OCI-LY7 (cell line): ENCODE results near the gene ATP6V0E2. TPM values are rescaled to one million over a fixed set of nuclear protein-coding genes. Genes with fewer than 3 reads are reported as not detected.

Experiments
- BruUV-seq: library from RNA; stranded (reverse); fragments of 400-500 nt; replicated peaks from 2 replicates; lab custom pipeline; 2021; lab: Mats Ljungman, UMichigan
- CTCF ChIA-PET: fragments of 300-600 bp; sonication (Branson Sonifier 250); formaldehyde crosslinking; loops from one replicate; lab custom pipeline; 2022; ENCODE audit warnings: antibody characterized with exemption; ENCODE audit not compliant: unreplicated experiment; lab: Charles Lee
- POLR2A ChIA-PET: fragments of 300-600 bp; sonication (Branson Sonifier 250); formaldehyde crosslinking; loops from one replicate; lab custom pipeline; 2022; ENCODE audit warnings: antibody characterized with exemption; lab: Charles Lee
- DNase-seq: peaks from one replicate; pipeline ENCODE4 v3.0.0-alpha.2; 2015; ENCODE audit warnings: low spot score
- H2AFZ ChIP-seq: fragments of 200-600 bp; sonication (generic), shearing (Covaris generic); 2 replicates; pipeline ENCODE4 v1.6.1; 2014; ENCODE audit warnings: mild to moderate bottlenecking, antibody characterized with exemption, low read length, moderate library complexity
- H3K27ac ChIP-seq: fragments of 200-600 bp; sonication (generic); 2 replicates; pipeline ENCODE4 v1.5.1; 2014; ENCODE audit warnings: mixed run types, low read depth, mild to moderate bottlenecking, moderate library complexity, low read length, inconsistent platforms; ENCODE audit not compliant: poor library complexity, severe bottlenecking
- H3K36me3 ChIP-seq: fragments of 200-600 bp; sonication (generic); 2 replicates; pipeline ENCODE4 v1.6.1; 2014; ENCODE audit warnings: mild to moderate bottlenecking, antibody characterized with exemption, low read length, moderate library complexity, mixed read lengths; ENCODE audit not compliant: insufficient read depth
- H3K4me1 ChIP-seq: fragments of 200-600 bp; sonication (generic); 2 replicates; pipeline ENCODE4 v1.5.1; 2014; ENCODE audit warnings: mild to moderate bottlenecking, low read length; ENCODE audit not compliant: insufficient read depth, poor library complexity, severe bottlenecking
- H3K4me2 ChIP-seq: fragments of 200-600 bp; sonication (generic); 2 replicates; pipeline ENCODE4 v1.6.1; 2014; ENCODE audit warnings: mild to moderate bottlenecking, low read length
- H3K4me3 ChIP-seq: fragments of 200-600 bp; sonication (generic); 2 replicates; pipeline ENCODE4 v1.5.1; 2014; ENCODE audit warnings: mild to moderate bottlenecking, low read depth, low read length; ENCODE audit not compliant: poor library complexity, severe bottlenecking
- H3K79me2 ChIP-seq: fragments of 200-600 bp; sonication (generic); 2 replicates; pipeline ENCODE4 v1.6.1; 2016; ENCODE audit warnings: low read depth, mild to moderate bottlenecking, low read length, moderate library complexity, mixed read lengths; ENCODE audit not compliant: insufficient read depth
- H3K9me2 ChIP-seq: fragments of 200-600 bp; sonication (generic); 2 replicates; pipeline ENCODE4 v1.6.1; 2016; ENCODE audit warnings: mild to moderate bottlenecking, low read length, mixed read lengths; ENCODE audit not compliant: insufficient read depth
- H3K9me3 ChIP-seq: fragments of 200-600 bp; sonication (generic); 2 replicates; pipeline ENCODE4 v1.6.1; 2014; ENCODE audit warnings: mild to moderate bottlenecking, mixed run types, low read length, mixed read lengths
- H4K20me1 ChIP-seq: fragments of 200-600 bp; sonication (generic); 2 replicates; pipeline ENCODE4 v1.6.1; 2014; ENCODE audit warnings: mild to moderate bottlenecking, antibody characterized with exemption, low read length, moderate library complexity, mixed read lengths; ENCODE audit not compliant: insufficient read depth
- EZH2phosphoT487 ChIP-seq: fragments of 200-600 bp; sonication (generic); IDR thresholded peaks from 2 replicates; pipeline ENCODE4 v1.6.1; 2018; ENCODE audit warnings: low read depth, borderline replicate concordance, mild to moderate bottlenecking, mixed run types, antibody characterized with exemption, low read length, moderate library complexity, mixed read lengths
- intact Hi-C: fragments of 100-400 bp; cut with micrococcal nuclease; formaldehyde crosslinking; loops from one replicate; pipeline ENCODE4 v1.10.0; 2022; ENCODE audit not compliant: unreplicated experiment
- total RNA-seq, 2 experiments: library from RNA; depleted of rRNA in 1 of 2; stranded (reverse); fragments of >200 nt in 1 of 2; shearing (Covaris generic) in 1 of 2; gene quantifications; 2 replicates each; pipeline ENCODE4 v1.2.3, GENCODE V29; 2014 to 2022
- TF ChIP-seq, protein P1 (sequence below): fragments of 200-600 bp; sonication (generic); conservative IDR thresholded peaks from 2 replicates; pipeline ENCODE4 v1.5.1; 2014; ENCODE audit warnings: mild to moderate bottlenecking, antibody characterized with exemption, low read length, moderate library complexity, mixed read lengths

ATP6V0E2 gene
- total RNA-seq, 2 experiments from 2014 or later = 38.6 to 48.1 TPM

DNA sequence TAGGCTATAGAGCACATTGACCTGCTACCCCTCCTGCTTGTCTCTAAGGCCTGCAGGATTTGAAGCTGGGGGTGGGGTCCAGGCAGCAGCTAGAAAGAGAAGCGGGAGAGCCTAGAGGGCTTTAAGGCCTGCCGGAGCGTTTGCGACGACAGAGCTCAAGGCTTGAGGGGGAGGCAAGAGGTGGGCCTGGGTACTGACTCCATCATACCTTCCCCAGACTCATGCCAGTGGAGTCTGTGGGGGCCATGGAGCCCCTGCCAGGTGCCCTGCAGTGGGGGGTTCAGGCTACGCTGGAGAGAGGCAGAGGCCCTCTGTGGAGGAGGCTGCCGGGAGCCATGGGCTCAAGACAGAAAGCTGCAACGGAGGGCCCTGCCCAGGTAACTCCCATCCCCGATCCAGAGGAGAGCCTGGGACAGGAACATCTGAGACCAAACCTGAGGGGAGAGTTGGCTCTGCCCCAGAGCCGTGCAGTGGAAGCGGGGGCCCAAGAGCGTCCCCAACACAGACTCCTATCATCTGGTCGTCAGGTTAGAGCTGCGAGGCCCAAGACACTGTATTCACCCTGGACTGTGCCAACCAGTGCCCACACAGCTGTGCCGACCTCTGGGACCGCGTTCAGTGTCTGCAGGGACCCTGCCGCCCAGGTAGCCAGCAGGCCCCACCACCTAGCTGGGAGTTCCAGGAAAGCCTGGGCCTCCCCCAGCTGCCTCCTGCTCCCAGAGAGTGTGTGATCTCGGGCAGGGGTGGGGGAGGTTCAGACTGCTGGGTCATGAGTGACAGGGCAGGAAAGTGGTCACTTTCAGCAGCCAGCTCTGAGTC, 48.8 kb upstream of the ATP6V0E2 start:
- no TSS peak for BruUV-seq
- H3K9me3 ChIP-seq = no peaks in the 10 kb centered on the region
- DNase-seq = no peak
- H3K79me2 ChIP-seq = no peaks in the 10 kb centered on the region
- no peaks in the 10 kb centered on the region for H3K4me1 ChIP-seq
- intact Hi-C loops = no loop called here
- H2AFZ ChIP-seq = no peak overlapping the region
- H4K20me1 ChIP-seq = no peaks in the 10 kb centered on the region
- H3K36me3 ChIP-seq = no peaks in the 10 kb centered on the region
- CTCF ChIA-PET = no interaction called here
- no peak overlapping the region for H3K27ac ChIP-seq
- H3K4me2 ChIP-seq = no peak overlapping the region
- TF ChIP-seq, protein P1, sequence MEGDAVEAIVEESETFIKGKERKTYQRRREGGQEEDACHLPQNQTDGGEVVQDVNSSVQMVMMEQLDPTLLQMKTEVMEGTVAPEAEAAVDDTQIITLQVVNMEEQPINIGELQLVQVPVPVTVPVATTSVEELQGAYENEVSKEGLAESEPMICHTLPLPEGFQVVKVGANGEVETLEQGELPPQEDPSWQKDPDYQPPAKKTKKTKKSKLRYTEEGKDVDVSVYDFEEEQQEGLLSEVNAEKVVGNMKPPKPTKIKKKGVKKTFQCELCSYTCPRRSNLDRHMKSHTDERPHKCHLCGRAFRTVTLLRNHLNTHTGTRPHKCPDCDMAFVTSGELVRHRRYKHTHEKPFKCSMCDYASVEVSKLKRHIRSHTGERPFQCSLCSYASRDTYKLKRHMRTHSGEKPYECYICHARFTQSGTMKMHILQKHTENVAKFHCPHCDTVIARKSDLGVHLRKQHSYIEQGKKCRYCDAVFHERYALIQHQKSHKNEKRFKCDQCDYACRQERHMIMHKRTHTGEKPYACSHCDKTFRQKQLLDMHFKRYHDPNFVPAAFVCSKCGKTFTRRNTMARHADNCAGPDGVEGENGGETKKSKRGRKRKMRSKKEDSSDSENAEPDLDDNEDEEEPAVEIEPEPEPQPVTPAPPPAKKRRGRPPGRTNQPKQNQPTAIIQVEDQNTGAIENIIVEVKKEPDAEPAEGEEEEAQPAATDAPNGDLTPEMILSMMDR = no peak
- TF ChIP-seq EZH2phosphoT487 = no peak
- no peaks in the 10 kb centered on the region for H3K9me2 ChIP-seq
- no peak overlapping the region for H3K4me3 ChIP-seq
- POLR2A ChIA-PET = no interaction called here

DNA sequence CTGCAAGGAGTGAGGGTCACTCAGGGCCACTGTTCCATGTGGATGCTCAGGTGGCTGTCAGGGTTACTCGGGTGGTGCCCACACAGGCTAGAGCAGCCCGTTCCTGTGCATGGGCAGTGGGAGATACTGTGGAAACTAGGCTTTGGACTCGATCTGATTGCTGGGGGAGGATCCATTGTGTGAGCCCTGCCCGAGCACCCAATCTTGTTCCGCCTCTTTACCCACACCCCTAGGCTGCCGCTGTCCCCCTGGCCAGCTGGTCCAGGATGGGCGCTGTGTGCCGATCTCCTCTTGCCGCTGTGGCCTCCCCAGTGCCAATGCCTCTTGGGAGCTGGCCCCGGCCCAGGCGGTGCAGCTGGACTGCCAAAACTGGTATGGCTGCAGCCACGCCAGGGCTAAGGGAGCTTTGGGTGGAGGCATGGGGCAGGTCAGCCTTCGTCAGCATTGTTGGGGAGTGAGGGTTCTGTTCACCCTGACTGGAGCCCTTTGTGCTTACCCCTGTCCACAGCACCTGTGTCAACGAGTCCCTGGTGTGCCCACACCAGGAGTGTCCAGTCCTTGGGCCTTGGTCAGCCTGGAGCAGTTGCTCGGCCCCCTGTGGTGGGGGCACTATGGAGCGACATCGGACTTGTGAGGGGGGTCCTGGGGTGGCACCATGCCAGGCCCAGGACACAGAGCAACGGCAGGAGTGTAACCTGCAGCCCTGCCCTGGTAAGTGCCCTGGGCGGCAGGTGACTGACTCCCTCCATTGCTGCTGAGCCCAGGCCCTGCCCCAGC, 48.0 kb upstream of the ATP6V0E2 start:
- Histone ChIP-seq H3K9me3 (no peaks in the 10 kb centered on the region), H3K9me2 (no peaks in the 10 kb centered on the region), H3K4me1 (no peaks in the 10 kb centered on the region), H4K20me1 (no peaks in the 10 kb centered on the region), H3K4me2 (no peak overlapping the region), H3K79me2 (no peaks in the 10 kb centered on the region), H3K4me3 (no peak overlapping the region), H3K27ac (no peak overlapping the region), H3K36me3 (no peaks in the 10 kb centered on the region), H2AFZ (no peak overlapping the region)
- intact Hi-C loops = no loop called here
- no peak for DNase-seq
- BruUV-seq = no TSS peak
- POLR2A ChIA-PET = no interaction called here
- CTCF ChIA-PET = no interaction called here
- no peak for TF ChIP-seq EZH2phosphoT487
- TF ChIP-seq, protein P1 = no peak
